Stimulated activated naive CD4-positive, alpha-beta T cell (primary cell): ENCODE measurements around the gene DIPK1A.
A peak's percentile ranks its signal among the peaks of the same experiment; 100 is the strongest.

Experiments used
- DNase-seq, 6 experiments: peaks; one replicate each; lab custom pipeline; 2025; lab: John Stamatoyannopoulos, UW

DIPK1A gene

DNA sequence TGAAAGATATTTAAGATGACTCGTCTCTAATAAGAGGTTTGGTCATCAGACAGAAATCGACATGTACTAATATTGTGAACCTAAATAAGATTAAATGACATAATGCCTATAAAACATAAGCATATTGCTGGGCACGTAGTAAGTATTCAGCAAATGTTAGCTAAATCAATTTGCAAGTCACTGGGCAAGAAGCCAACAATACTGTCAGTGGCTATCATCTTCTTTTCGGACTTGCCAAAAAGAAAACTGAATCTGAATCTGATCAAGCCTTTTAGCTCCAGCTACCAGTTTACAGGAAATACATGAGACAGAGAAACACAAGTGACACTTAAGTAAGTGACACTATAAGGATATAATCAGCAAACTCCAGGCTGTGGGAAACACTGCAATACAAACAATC is 83.5 kb downstream of the DIPK1A start:
- peak in 1 of 6 experiments; percentile 5 for DNase-seq

- DNase-seq = no peak
Observed at GRCh38 chr1:92877081-92877711, 84.1 kb downstream of the DIPK1A start.

- no peak for DNase-seq
Observed at GRCh38 chr1:92876351-92876750, 84.9 kb downstream of the DIPK1A start.

DNA sequence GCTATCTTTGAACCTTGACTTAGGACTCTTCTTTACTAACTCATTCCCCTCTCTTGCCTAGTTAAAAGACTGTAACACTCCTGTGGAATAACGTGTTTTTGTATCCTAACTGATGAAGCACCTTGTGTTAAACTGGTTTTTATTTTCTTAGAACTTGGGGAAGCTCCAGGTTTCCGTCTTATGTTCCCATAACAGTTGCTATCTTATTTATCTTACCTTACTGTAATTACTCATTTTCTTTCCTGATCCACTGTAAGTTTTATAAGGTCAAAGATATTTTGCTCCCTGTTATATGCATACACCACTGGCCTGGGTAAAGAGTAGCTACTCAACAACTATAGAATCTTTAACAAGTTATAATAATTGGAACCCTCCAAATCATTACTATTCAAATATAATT is 86.3 kb downstream of the DIPK1A start:
- no peak for DNase-seq

- DNase-seq = no peak
Observed at GRCh38 chr1:92872719-92873118, 88.5 kb downstream of the DIPK1A start.

DNA sequence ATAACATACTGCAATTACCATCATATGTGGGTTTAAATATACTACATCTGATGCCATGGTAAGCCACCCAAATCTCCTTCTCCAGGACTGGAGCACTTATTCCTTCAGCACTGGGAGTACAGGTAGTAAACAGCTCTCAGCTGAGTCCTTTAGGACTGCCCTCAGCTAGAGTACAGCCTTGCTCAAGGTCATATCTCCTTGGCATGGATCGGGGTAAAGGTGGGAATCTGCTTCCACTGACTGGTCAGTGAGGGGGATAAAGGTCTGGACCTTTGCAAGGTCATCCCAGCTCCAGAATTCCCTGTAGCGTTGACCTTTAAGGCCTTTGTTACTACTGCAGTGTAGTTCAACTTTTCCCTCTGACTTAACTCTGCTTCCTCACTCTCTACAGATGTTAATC is 90.7 kb downstream of the DIPK1A start:
- no peak for DNase-seq

- no peak for DNase-seq
Observed at GRCh38 chr1:92864131-92864530, 97.1 kb downstream of the DIPK1A start.

- DNase-seq = no peak
Observed at GRCh38 chr1:92862605-92863004, 98.7 kb downstream of the DIPK1A start.

DNA sequence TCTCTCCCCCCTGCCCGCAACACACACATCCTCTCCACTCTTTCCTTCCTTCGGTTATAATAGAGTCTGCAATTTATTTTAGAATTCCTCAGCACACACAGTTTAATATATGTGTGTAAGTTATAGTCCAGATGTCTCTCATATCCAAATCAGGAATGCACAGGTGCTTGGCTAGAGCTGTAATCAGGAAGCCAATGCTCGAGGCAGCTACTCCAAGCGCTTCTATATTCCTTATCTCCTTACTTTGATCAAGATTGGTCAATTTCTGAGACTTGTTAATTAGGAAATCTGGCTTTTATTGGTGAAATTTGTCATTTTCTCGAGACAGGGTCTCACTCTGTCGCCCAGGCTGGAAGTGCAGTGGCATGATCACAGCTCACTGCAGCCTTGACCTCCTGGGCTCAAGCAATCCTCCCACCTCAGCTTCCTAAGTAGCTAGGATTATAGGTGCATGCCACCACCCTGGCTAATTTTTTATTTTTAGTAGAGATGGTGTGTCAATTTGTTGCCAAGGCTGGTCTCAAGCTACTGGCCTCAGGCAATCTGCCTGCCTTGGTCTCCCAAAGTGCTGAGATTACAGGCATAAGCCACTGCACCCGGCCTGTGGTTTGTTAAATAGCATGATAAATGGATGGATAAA is 101.7 kb downstream of the DIPK1A start:
- no peak for DNase-seq

- DNase-seq = peak; percentile 3 to 89 (median 58)
Observed at GRCh38 chr1:92858564-92859399, 102.5 kb downstream of the DIPK1A start.

DNA sequence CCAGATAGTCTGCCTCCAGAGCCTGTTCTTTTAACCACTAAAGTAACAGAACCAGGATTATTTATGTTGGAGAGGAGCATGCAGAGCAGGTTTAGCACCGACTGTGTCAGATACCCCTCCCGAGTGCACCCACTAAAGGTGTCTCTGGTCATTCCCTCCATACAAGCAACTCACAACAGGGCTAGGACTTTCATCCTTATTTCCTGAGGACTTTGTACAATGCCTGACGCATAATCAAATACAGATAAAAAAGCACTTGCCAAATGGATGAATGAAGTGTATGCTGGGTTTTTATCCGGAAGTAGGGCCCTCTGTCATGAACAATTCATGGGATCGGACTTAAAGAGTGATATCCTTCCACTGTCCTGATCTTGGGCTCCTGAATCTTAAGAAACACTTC is 103.4 kb downstream of the DIPK1A start:
- DNase-seq = no peak

GRCh38 chr1:92855236-92855635 is 106.0 kb downstream of the DIPK1A start:
- no peak for DNase-seq

GRCh38 chr1:92854101-92854785 is 107.0 kb downstream of the DIPK1A start:
- no peak for DNase-seq

- DNase-seq = no peak
Observed at GRCh38 chr1:92853299-92853698, 108.0 kb downstream of the DIPK1A start.

GRCh38 chr1:92851729-92852128 is 109.5 kb downstream of the DIPK1A start:
- no peak for DNase-seq

DNA sequence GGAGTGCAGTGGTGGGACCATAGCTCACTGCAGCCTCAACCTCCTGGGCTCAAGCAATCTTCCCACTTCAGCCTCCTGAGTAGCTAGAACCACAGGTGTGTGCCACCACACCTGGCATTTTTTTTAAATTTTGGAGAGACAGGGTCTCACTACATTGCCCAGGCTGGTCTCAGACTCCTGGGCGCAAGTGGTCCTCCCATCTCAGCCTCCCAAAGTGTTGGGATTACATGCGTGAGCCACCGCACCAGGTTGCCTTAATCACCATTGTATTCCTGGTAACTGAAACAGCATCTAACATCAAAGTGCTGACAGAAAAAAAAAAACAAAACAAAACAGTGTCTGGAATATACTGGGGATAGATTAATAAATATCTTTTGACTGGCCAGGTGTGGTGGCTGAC is 111.2 kb downstream of the DIPK1A start:
- DNase-seq = no peak

DNA sequence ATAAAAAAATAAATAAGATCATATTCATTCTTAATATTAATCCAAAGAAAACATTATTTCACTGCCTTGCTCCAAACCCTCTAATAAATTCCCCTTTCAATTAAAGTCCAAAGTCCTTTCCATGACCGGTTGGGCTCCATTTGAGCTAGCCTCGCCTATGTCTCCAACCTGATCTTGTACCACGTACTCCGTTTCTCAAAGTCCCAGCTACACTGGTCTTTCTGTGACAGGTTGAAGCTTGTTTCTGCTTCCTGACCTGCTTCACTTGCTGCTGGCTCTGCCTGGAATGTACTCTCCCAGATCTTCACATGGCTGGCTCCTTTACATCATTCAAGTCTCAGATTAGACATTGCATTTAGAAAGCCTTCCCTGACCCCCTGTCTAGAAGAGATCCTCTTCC is 113.1 kb downstream of the DIPK1A start:
- DNase-seq = no peak

- no peak for DNase-seq
Observed at GRCh38 chr1:92845908-92846307, 115.4 kb downstream of the DIPK1A start.

DNA sequence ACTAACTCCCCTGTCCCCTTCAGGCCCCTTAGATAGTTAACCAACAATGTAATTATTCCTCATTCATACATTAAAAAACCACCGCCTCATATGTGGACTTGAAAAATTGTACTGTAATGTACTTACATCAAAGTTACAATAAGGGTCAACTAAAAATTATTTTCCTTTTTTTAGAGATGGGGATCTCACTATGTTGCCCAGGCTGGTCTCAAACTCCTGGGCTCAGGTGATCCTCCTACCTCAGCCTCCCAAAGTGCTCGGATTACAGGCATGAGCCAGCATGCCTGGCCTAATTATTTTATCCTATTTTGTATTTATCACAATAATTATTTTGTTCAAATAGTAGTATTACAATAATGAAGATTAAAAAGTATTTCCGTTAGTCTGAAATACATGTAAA is 116.8 kb downstream of the DIPK1A start:
- no peak for DNase-seq

DNA sequence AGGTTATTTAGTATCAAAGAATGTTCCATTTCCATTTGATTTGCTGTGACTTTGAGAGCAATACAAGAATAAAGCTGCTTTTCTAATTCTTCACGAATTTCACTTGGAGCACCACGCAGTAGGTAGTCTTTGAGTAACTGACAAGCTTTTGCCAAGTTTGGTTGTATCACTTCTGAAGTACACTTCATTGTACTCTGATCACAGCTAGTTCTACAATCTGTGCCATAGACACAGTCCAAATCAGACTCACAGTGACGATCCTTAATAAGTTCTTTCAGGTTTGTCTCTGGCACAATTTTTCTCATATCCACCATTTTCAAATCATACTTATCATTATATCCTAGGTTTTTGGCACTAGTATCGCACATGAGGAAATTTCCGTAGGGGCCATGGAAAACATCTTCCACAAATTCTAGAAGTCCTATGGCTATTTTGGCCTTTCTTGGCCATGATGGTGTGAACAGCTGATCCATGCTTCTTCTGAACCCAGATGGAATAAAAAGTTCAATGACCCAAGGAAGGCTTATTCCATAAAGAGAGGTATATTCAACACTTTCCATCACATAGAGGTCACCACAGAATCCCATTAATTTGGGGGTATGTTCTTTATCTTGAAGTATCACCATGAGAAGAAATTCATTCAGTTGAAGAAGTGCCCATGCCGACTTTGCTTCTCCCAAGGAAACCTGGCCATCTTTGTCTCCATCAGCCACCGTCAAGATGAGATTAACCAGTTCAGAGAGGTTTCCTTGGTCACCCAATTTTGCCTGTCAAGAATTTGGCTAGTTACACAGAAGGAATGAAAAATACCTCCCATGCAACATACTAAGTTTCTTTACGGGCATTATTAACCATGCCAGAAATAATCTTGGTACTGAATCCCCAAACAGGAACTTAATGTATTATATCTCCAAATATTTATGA is 117.6 kb downstream of the DIPK1A start:
- DNase-seq = no peak

DNA sequence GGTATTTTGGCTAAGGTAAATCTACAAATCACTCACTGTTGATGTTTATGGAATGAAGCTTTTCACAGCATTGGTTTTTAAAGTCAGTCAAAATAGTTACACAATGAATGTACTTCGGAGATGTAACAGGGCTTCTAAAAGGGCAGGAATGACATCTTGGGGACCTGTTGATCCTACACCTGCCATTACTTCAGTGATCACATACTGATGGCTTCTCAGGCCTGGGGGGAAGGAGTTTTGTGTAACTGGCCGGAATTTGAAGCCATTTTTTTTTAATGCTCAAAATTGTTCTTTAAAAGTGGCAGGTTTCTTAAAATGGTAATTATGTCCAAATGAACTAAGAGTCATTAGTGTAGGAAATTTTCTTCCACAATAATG is 118.2 kb downstream of the DIPK1A start:
- no peak for DNase-seq
